CD4-positive, alpha-beta T cell treated with Interleukin-17A for 1 hour (primary cell): ENCODE data around the gene ZNF433.
"Not testable (repeated sequence)": the region's sequence is repeated elsewhere in the genome, so short reads cannot be mapped to it uniquely, and the experiment has no call there.

ENCODE experiments used
- DNase-seq: peaks from one replicate; pipeline ENCODE4 v3.0.0-alpha.2; 2020

Gene ZNF433

DNA sequence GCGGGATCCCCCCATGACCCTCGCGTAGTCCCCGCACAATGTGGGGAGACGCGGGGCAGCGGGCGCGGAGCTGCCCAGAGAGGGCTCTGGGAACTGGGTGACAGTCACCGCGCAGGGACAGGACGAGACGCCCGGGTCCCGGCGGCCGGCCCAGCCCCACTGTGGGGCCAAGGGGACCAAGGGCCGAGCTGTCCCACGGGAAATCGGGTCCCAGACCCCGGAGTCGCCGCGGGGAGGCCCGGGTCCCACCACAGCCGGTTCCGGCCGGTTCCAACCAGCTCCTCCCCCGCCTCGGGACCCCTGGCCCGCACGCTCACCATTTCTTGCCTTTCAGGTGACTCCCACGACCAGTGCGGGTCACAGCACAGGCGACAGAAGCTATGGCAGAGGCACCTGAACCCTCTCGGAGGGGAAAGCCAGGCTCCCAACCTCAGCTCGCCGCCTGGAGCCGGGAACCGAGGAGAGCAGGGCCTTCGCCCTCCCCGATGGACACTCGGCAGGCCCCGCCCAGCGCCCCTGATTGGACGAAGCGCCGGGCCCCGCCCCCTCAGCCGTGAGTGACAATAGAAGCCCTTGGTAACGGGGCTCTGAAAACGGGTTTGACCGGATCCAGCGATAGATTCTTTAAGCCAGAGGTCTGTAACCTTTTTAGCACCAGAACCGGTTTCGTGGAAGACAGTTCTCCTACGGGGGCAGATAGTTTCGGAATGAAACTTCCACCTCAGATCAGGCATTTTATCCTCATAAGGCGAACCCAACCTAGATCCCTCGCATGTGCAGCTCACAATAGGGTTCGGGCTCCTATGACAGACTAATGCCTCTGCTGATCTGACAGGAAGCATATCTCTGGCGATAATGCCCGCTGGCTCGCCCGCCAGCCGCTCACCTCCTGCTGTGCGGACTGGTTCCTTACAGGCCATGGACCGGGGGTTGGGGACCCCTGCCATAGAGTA, at the start of gene ZNF433:
Gene ZNF433, minus strand, starts transcription at position 460 of the 953 bp plus-strand sequence. Its CDS starts 140 bp downstream, at position 320.
- peak; percentile 59 for DNase-seq

DNA sequence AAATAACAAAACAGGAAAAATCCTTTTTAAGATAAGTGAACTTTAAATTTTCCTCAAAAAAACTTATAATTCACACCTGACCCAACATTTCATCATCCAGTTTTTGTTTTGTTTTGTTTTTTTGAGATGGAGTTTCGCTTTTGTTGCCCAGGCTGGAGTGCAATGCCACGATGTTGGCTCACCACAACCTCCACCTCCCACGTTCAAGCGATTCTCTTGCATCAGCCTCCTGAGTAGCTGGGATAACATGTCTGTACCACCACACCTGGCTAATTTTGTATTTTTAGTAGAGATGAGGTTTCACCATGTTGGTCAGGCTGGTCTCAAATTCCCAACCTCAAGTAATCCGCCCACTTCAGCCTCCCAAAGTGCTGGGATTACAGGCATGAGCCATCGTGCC, 47.9 kb upstream of the ZNF433 start:
- not testable (repeated sequence) for DNase-seq

- no peak for DNase-seq
Observed at GRCh38 chr19:12077375-12077774, 41.9 kb upstream of the ZNF433 start.

DNA sequence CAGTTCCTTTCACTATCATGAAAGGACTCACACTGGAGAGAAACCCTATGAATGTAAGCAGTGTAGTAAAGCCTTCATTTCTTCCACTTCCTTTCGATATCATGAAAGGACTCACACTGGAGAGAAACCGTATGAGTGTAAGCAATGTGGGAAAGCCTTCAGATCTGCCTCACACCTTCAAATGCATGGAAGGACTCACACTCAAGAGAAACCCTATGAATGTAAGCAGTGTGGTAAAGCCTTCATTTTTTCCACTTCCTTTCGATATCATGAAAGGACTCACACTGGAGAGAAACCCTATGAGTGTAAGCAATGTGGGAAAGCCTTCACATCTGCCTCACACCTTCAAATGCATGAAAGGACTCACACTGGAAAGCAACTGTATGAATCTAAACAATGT, 40.9 kb upstream of the ZNF433 start:
- not testable (repeated sequence) for DNase-seq

DNA sequence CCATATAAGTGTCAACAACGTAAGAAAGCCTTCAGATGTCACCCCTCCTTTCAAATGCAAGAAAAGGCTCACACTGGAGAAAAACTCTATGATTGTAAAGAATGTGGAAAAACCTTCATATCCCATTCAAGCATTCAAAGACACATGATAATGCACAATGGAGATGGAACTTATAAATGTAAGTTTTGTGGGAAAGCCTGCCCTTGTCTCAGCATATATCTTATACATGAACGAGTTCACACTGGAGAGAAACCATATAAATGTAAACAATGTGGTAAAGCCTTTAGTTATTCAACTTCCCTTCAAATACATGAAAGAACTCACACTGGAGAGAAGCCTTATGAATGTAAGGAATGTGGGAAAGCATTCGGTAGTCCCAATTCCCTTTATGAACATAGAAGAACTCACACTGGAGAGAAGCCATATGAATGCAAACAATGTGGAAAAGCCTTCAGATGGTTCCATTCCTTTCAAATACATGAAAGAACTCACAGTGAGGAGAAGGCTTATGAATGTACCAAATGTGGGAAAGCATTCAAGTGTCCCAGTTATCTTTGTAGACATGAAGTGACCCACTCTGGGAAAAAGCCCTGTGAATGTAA, 40.2 kb upstream of the ZNF433 start:
- no peak for DNase-seq

GRCh38 chr19:12064590-12065538, 29.4 kb upstream of the ZNF433 start, which contains the start of gene ZNF844:
TSS of gene ZNF844 (plus strand) at chr19:12064731. CDS start at chr19:12064874, 143 bp downstream.
- DNase-seq, result peak; percentile 79

- no peak for DNase-seq
Observed at GRCh38 chr19:12055784-12056183, 20.3 kb upstream of the ZNF433 start.

GRCh38 chr19:12052497-12053169, 17.2 kb upstream of the ZNF433 start, which contains the start of gene ZNF878:
TSS of gene ZNF878 (minus strand) at chr19:12052961. CDS start at chr19:12052801, 160 bp downstream.
- peak; percentile 55 for DNase-seq

- DNase-seq, result no peak
Observed at GRCh38 chr19:12052091-12052496, 16.6 kb upstream of the ZNF433 start.

DNA sequence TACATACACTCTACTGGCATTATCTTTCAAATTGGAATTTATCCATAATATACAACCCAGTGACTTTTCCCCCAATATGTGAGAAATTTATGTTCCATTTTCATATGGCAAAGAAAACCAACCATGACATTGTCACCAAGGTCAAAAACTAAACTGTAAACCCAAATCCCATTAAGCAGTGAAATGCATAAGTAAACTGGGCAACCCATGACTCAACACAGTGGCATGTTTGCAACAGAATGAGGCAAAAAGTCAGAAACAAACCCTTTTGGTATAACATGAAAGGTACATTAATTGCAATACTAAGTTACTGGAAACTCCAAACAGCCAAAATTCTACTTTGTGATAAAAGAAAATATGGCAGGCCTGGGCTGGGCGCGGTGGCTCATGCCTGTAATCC, 12.4 kb upstream of the ZNF433 start:
- DNase-seq, result no peak

DNA sequence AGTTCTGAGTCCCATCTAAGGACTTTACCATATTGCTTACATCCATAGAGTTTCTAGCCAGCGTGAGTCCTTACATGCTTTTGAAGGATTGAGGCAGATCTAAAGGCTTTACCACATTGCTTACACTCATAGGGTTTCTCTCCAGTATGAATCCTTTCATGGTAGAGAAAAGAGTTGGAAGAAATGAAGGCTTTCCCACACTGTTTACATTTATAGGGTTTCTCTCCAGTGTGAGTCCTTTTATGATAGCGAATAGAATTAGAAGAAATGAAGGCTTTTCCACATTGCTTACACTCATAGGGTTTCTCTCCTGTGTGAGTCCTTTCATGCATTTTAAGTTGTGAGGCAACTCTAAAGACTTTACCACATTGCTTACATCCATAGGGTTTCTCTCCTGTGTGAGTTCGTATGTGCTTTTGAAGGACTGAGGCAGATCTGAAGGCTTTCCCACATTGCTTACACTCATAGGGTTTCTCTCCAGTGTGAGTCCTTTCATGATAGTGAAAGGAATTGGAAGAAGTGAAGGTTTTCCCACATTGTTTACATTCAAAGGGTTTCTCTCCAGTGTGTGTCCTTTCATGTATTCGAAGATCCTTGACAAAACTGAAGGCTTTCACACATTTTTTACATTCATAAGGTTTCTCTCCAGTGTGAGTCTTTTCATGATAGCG, 8.4 kb upstream of the ZNF433 start:
- DNase-seq, result no peak

- DNase-seq, result no peak
Observed at GRCh38 chr19:12042893-12043292, 7.4 kb upstream of the ZNF433 start.

DNA sequence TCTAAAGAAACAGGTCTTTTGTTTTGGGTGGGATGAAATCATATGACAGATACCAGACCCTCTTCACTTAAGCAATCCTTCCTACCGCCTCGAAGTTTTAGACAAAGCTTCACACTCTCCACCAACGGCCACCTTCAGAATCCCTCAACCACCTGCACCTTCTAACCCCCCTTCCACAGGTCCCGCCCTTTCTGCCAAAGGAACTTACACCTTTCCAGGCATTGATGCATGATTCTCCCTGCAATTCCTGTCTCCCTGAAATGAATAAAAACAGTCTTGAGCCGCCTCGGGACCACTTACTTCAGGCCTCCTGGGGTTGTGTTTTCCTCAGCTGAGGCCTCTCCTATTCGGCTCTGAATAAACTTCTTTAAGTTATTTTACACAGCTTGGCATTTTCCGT, 859 bp downstream of the ZNF433 start:
- no peak for DNase-seq

DNA sequence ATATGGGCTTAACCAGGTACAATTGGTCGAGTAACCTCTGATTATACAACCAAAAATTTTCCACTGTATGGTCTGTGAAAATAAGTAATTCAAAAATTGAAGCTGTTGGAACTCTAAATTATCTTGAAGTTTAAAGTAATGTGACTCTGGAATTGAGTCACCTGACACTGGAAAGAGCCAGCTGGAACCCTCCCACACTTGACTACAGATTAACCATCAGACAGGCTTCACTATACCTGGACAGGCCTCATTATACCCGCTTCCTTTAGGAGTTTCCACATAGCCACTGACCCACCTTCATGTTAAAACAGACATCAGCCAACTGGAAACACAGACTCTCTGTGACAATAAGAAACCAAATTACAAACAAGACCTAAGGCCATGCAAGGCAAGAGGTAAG, 1.3 kb downstream of the ZNF433 start:
- no peak for DNase-seq

DNA sequence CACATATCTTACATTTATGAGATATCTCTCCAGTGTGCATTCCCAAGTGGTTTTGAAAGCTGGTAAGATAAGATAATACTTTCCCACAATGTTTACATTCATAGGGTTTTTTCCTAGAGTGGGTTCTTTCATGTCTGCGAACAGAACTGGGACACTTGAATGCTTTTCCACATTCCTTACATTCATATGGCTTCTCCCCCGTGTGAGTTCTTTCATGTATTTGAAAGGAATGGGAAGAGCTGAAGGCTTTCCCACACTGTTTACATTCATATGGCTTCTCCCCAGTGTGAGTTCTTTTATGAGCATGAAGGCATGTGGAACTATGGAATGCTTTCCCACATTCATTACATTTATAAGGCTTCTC, 19.7 kb downstream of the ZNF433 start:
- no peak for DNase-seq

GRCh38 chr19:12015015-12015752, 20.3 kb downstream of the ZNF433 start:
- no peak for DNase-seq

- DNase-seq, result no peak
Observed at GRCh38 chr19:12000152-12000981, 35.1 kb downstream of the ZNF433 start.

GRCh38 chr19:11995174-11995573, 40.3 kb downstream of the ZNF433 start:
- no peak for DNase-seq

- not testable (repeated sequence) for DNase-seq
Observed at GRCh38 chr19:11991921-11992320, 43.6 kb downstream of the ZNF433 start.

DNA sequence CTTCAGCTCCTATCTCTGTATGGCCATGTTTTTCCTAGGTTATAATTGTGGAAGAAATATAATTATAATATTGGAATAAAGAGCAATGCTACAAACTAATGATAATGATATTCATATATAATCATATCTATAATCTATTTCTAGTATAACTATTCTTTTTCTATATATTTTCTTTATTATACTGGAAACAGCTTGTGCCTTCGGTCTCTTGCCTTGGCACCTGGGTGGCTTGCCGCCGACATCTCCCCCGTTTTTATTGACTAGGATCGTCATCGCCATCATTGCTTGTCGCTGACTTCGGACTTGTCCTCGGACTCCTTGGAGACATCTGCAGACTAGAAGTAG, 46.4 kb downstream of the ZNF433 start:
- DNase-seq, result no peak
